ENCODE data around the gene PEX6.

GRCh38 chr6:42961020-42961470 is 17.9 kb downstream of the PEX6 start:
- TF ChIP-seq CTCF (IDR thresholded peaks at IDR 0.05) (no peak), POLR2A (IDR thresholded peaks at IDR 0.05) (no peak)
